ES-I3 (cell line): Measurements from ENCODE around the gene TMEM14A.
"Not testable (repeated sequence)": the region's sequence is repeated elsewhere in the genome, so short reads cannot be mapped to it uniquely, and the experiment has no call there.

Experiments used
- H3K36me3 ChIP-seq: 2 replicates; pipeline ENCODE4 v1.6.1; 2013; ENCODE audit warnings: mild to moderate bottlenecking, low read length, control low read depth, moderate library complexity; ENCODE audit not compliant: insufficient read depth
- H3K4me1 ChIP-seq: 2 replicates; pipeline ENCODE4 v1.6.1; 2013; ENCODE audit warnings: mild to moderate bottlenecking, control low read depth, low read length; ENCODE audit not compliant: insufficient read depth
- H3K9ac ChIP-seq: 2 replicates; pipeline ENCODE4 v1.6.1; 2013; ENCODE audit warnings: low read depth, mild to moderate bottlenecking, low read length, moderate library complexity
- H3K9me3 ChIP-seq: 2 replicates; pipeline ENCODE4 v1.6.1; 2013; ENCODE audit warnings: mild to moderate bottlenecking, low read length, moderate library complexity; ENCODE audit not compliant: control insufficient read depth, insufficient read depth

Gene TMEM14A

GRCh38 chr6:52664186-52664990, 6.5 kb upstream of the TMEM14A start:
- Histone ChIP-seq H3K9me3 (no peaks in the 10 kb centered on the region), H3K9ac (peak overlapping the region; percentile 72), H3K36me3 (no peaks in the 10 kb centered on the region), H3K4me1 (0 out of 2 replicates have a peak, but pooled peaks cover 5% of the 10 kb centered on the region)

GRCh38 chr6:52664991-52665686, 5.8 kb upstream of the TMEM14A start:
- Histone ChIP-seq H3K9ac (peak overlapping the region; percentile 72), H3K36me3 (no peaks in the 10 kb centered on the region), H3K4me1 (0 out of 2 replicates have a peak, but pooled peaks cover 5% of the 10 kb centered on the region), H3K9me3 (no peaks in the 10 kb centered on the region)

- no peaks in the 10 kb centered on the region for H3K36me3 ChIP-seq
- H3K9ac ChIP-seq: no peak overlapping the region
- H3K4me1 ChIP-seq: 0 out of 2 replicates have a peak, but pooled peaks cover 5% of the 10 kb centered on the region
- no peaks in the 10 kb centered on the region for H3K9me3 ChIP-seq
These were observed 4.8 kb upstream of the TMEM14A start for GRCh38 chr6:52666071-52666470.

GRCh38 chr6:52666523-52666922, 4.4 kb upstream of the TMEM14A start:
- H3K4me1 ChIP-seq: 0 out of 2 replicates have a peak, but pooled peaks cover 5% of the 10 kb centered on the region
- no peaks in the 10 kb centered on the region for H3K9me3 ChIP-seq
- H3K36me3 ChIP-seq: no peaks in the 10 kb centered on the region
- H3K9ac ChIP-seq: no peak overlapping the region

- 0 out of 2 replicates have a peak, but pooled peaks cover 8% of the 10 kb centered on the region for H3K4me1 ChIP-seq
- no peaks in the 10 kb centered on the region for H3K9me3 ChIP-seq
- no peak overlapping the region for H3K9ac ChIP-seq
- no peaks in the 10 kb centered on the region for H3K36me3 ChIP-seq
These were observed 3.3 kb upstream of the TMEM14A start for GRCh38 chr6:52667572-52667971.

- H3K9ac ChIP-seq: peak overlapping the region; percentile 69
- H3K36me3 ChIP-seq: no peaks in the 10 kb centered on the region
- H3K4me1 ChIP-seq: peaks cover 12% of the 10 kb centered on the region; the same call in 1 of the 2 replicates
- H3K9me3 ChIP-seq: no peaks in the 10 kb centered on the region
These were observed 763 bp downstream of the TMEM14A start for GRCh38 chr6:52671676-52672075.

- no peaks in the 10 kb centered on the region for H3K36me3 ChIP-seq
- H3K4me1 ChIP-seq: peaks cover 12% of the 10 kb centered on the region; the same call in 1 of the 2 replicates
- H3K9ac ChIP-seq: no peak overlapping the region
- H3K9me3 ChIP-seq: no peaks in the 10 kb centered on the region
These were observed 1.6 kb downstream of the TMEM14A start for GRCh38 chr6:52672412-52673025.

GRCh38 chr6:52674666-52675065, 3.8 kb downstream of the TMEM14A start:
- no peaks in the 10 kb centered on the region for H3K9me3 ChIP-seq
- H3K36me3 ChIP-seq: no peaks in the 10 kb centered on the region
- peaks cover 12% of the 10 kb centered on the region; the same call in 1 of the 2 replicates for H3K4me1 ChIP-seq
- H3K9ac ChIP-seq: no peak overlapping the region

GRCh38 chr6:52675372-52675771, 4.5 kb downstream of the TMEM14A start:
- no peaks in the 10 kb centered on the region for H3K9me3 ChIP-seq
- no peak overlapping the region for H3K9ac ChIP-seq

GRCh38 chr6:52676631-52677030, 5.7 kb downstream of the TMEM14A start:
- H3K36me3 ChIP-seq, H3K9ac ChIP-seq, H3K9me3 ChIP-seq: not testable (repeated sequence)
- peaks cover 12% of the 10 kb centered on the region; the same call in 1 of the 2 replicates for H3K4me1 ChIP-seq

More at GRCh38 chr6:52675372-52675771, 4.5 kb downstream of the TMEM14A start:
- H3K4me1 ChIP-seq: peaks cover 12% of the 10 kb centered on the region; the same call in 1 of the 2 replicates
- H3K36me3 ChIP-seq: no peaks in the 10 kb centered on the region

- H3K9ac ChIP-seq: no peak overlapping the region
- H3K4me1 ChIP-seq: no peaks in the 10 kb centered on the region
- H3K36me3 ChIP-seq: no peaks in the 10 kb centered on the region
- H3K9me3 ChIP-seq: no peaks in the 10 kb centered on the region
These were observed 10.5 kb downstream of the TMEM14A start for GRCh38 chr6:52681416-52681815.

- no peaks in the 10 kb centered on the region for H3K36me3 ChIP-seq
- no peaks in the 10 kb centered on the region for H3K9me3 ChIP-seq
- no peak overlapping the region for H3K9ac ChIP-seq
- no peaks in the 10 kb centered on the region for H3K4me1 ChIP-seq
These were observed 16.2 kb downstream of the TMEM14A start for GRCh38 chr6:52686878-52687699.

- Histone ChIP-seq H3K4me1 (no peaks in the 10 kb centered on the region), H3K9me3 (peaks cover 5% of the 10 kb centered on the region; the same call in 1 of the 2 replicates), H3K9ac (no peak overlapping the region), H3K36me3 (no peaks in the 10 kb centered on the region)
These were observed 18.9 kb downstream of the TMEM14A start for GRCh38 chr6:52689857-52690256.

- Histone ChIP-seq H3K4me1 (no peaks in the 10 kb centered on the region), H3K9me3 (peaks cover 5% of the 10 kb centered on the region; the same call in 1 of the 2 replicates), H3K36me3 (no peaks in the 10 kb centered on the region), H3K9ac (no peak overlapping the region)
These were observed 20.8 kb downstream of the TMEM14A start for GRCh38 chr6:52691718-52692117.
